ENCODE measurements around the gene NOD2. TPM values are rescaled to one million over a fixed set of nuclear protein-coding genes. Genes with fewer than 3 reads are reported as not detected.

The NOD2 gene
- total RNA-seq, 4 donors from 2014 or later: 0.41 to 2.6 (median 2.2) TPM; not detected in 1

- intact Hi-C loops (cut with DNase I; ENCODE audit: low total_unique reads): no loop called here
- 83 to 92% methylated on average over 2 to 6 of the region's 6 CpGs for WGBS, 2 donors (ENCODE audit: low coverage in 1 of 2)
- H3K4me1 ChIP-seq: peaks cover 0 to 3% (median 0%) of the 10 kb centered on the region in 4 donors
- H3K4me3 ChIP-seq: no peak overlapping the region
- H3K27me3 ChIP-seq: no peaks in the 10 kb centered on the region
- DNase-seq: no peak
- no peak for TF ChIP-seq POLR2A (IDR thresholded peaks at IDR 0.05)
- no peak for TF ChIP-seq POLR2AphosphoS5 (IDR thresholded peaks at IDR 0.05)
- no peak for TF ChIP-seq EP300 (IDR thresholded peaks at IDR 0.05; ENCODE audit: low read depth)
- TF ChIP-seq CTCF (IDR thresholded peaks at IDR 0.05): no peak
- H3K27ac ChIP-seq: no peak overlapping the region
- H3K9me3 ChIP-seq: peaks cover 15 to 25% of the 10 kb centered on the region in 2 donors
- in situ Hi-C loops (cut with MboI; ENCODE audit: low pct_ligation_motif_present in 1 of 4, low pct_unique_long_range_greater_than_20kb in 1 of 4, low sequenced_read_pairs in 3 of 4): loop anchor here in 2 of 4 donors (25.0 kb wide), 2 partner anchors 308 to 433 kb away; partner anchors contain the start of gene BRD7 (in 1 of the 2)
- H3K36me3 ChIP-seq: peaks cover 0 to 8% (median 0%) of the 10 kb centered on the region in 4 donors
These were observed 22.9 kb upstream of the NOD2 start for GRCh38 chr16:50670476-50670875.

DNA sequence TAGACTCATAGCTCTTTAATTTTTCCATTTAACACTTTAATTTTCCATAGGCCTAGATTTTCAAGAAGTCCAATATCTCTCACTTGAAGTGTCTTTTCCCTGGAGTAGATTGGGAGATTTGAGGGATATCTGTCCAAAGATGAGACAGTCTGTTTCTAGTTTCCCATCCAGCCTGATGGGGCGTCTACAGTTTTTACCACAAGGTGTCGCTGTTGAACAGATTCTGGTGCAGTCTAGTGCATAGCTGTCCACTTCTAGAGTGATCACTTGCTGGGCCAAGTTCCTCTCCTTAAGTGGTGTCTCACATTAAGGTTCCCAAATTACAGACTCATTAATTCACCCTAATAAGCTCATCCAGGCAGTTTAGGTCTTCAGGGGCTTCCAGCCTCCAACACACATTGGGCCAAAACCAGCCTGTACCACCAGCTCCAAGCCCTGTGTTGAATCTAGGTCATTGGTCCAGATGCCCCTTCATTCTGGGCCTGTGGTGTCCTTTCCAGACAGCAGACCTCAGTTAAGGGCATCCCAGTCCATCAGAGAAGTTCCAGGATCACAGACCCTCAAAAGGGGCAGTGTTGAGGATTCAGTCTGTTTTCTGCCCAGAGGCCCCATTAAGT, 21.7 kb upstream of the NOD2 start:
- TF ChIP-seq POLR2AphosphoS5 (IDR thresholded peaks at IDR 0.05) (no peak), CTCF (IDR thresholded peaks at IDR 0.05) (peak; percentile 19 to 56 (median 42))
- in situ Hi-C loops (cut with MboI; ENCODE audit: low pct_ligation_motif_present in 1 of 4, low pct_unique_long_range_greater_than_20kb in 1 of 4, low sequenced_read_pairs in 3 of 4): loop anchor here in 2 of 4 donors (25.0 kb wide), 2 partner anchors 309 to 434 kb away; partner anchors contain the start of gene BRD7 (in 1 of the 2)

GRCh38 chr16:50673496-50674275, 19.7 kb upstream of the NOD2 start:
- Histone ChIP-seq H3K27me3 (no peaks in the 10 kb centered on the region), H3K4me1 (no peaks in the 10 kb centered on the region), H3K36me3 (peaks cover 0 to 8% (median 0%) of the 10 kb centered on the region in 4 donors), H3K27ac (no peak overlapping the region), H3K4me3 (no peak overlapping the region), H3K9me3 (peaks cover 15 to 25% of the 10 kb centered on the region in 2 donors)
- in situ Hi-C loops (cut with MboI; ENCODE audit: low pct_ligation_motif_present in 1 of 4, low pct_unique_long_range_greater_than_20kb in 1 of 4, low sequenced_read_pairs in 3 of 4) (loop anchor here in 2 of 4 donors (25.0 kb wide), 2 partner anchors 311 to 436 kb away; partner anchors contain the start of gene BRD7 (in 1 of the 2)), intact Hi-C loops (cut with DNase I; ENCODE audit: low total_unique reads) (no loop called here)
- TF ChIP-seq CTCF (IDR thresholded peaks at IDR 0.05): no peak
- no peak for TF ChIP-seq POLR2A (IDR thresholded peaks at IDR 0.05)
- no peak for TF ChIP-seq POLR2AphosphoS5 (IDR thresholded peaks at IDR 0.05)
- TF ChIP-seq EP300 (IDR thresholded peaks at IDR 0.05; ENCODE audit: low read depth): no peak
- no peak for DNase-seq
- 89% methylated on average over 55 of the region's 70 CpGs; no CpG with 5 or more reads in 1 of the 2 donors for WGBS, 2 donors (ENCODE audit: low coverage in 1 of 2)

More for the DNA sequence above, 21.7 kb upstream of the NOD2 start:
- intact Hi-C loops (cut with DNase I; ENCODE audit: low total_unique reads): no loop called here
- H3K9me3 ChIP-seq: peaks cover 15 to 25% of the 10 kb centered on the region in 2 donors
- no peaks in the 10 kb centered on the region for H3K4me1 ChIP-seq
- 43 to 67% methylated on average over 2 of the region's 2 CpGs for WGBS, 2 donors (ENCODE audit: low coverage in 1 of 2)
- no peak overlapping the region for H3K27ac ChIP-seq
- no peaks in the 10 kb centered on the region for H3K27me3 ChIP-seq
- peaks cover 0 to 8% (median 0%) of the 10 kb centered on the region in 4 donors for H3K36me3 ChIP-seq
- H3K4me3 ChIP-seq: no peak overlapping the region
- no peak for DNase-seq

DNA sequence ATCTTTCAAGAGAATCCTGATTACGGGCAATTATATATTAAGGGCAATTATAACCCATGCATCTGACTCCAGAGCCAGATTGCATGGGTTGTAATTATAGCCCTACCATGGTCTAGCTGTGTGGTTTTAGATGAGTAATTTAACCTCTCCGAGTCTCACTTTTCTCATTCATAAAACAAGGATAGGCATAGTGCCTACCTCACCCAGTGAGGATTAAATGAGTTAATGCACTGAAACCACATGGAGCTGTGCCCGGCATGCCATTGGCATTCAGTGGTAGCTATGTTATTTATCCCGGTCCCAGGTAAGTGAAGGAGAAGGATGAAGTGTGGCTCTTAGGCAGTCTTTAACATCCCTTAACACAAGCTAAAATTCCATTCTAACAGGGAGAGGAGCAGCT, 18.6 kb upstream of the NOD2 start:
- Histone ChIP-seq H3K9me3 (peaks cover 15 to 25% of the 10 kb centered on the region in 2 donors), H3K4me1 (no peaks in the 10 kb centered on the region), H3K27me3 (no peaks in the 10 kb centered on the region), H3K4me3 (no peak overlapping the region), H3K27ac (no peak overlapping the region), H3K36me3 (peaks cover 0 to 8% (median 0%) of the 10 kb centered on the region in 4 donors)
- no peak for DNase-seq
- in situ Hi-C loops (cut with MboI; ENCODE audit: low pct_ligation_motif_present in 1 of 4, low pct_unique_long_range_greater_than_20kb in 1 of 4, low sequenced_read_pairs in 3 of 4): loop anchor here in 2 of 4 donors (25.0 kb wide), 2 partner anchors 313 to 438 kb away; partner anchors contain the start of gene BRD7 (in 1 of the 2)
- TF ChIP-seq EP300 (IDR thresholded peaks at IDR 0.05; ENCODE audit: low read depth) (no peak), POLR2AphosphoS5 (IDR thresholded peaks at IDR 0.05) (no peak), POLR2A (IDR thresholded peaks at IDR 0.05) (no peak), CTCF (IDR thresholded peaks at IDR 0.05) (no peak)
- WGBS, 2 donors (ENCODE audit: low coverage in 1 of 2): 86 to 90% methylated on average over 2 to 4 of the region's 4 CpGs
- intact Hi-C loops (cut with DNase I; ENCODE audit: low total_unique reads): no loop called here

Measured in transverse colon (tissue), 4 donors.